OCI-LY3 (cell line): ENCODE measurements around the gene FUT8.
A peak's percentile ranks its signal among the peaks of the same experiment; 100 is the strongest.

Experiments used
- H2AFZ ChIP-seq: fragments of 200-600, 300-600 bp; shearing (Covaris generic); 2 replicates; pipeline ENCODE4 v1.6.0; 2014; ENCODE audit warnings: antibody characterized with exemption, low read depth, low read length
- H3K27ac ChIP-seq: fragments of 200-600, 300-600 bp; sonication (generic); 2 replicates; pipeline ENCODE4 v1.5.1; 2014; ENCODE audit warnings: mild to moderate bottlenecking, low read length, moderate library complexity, mixed read lengths
- H3K27me3 ChIP-seq: fragments of 200-600, 300-600 bp; sonication (generic); 2 replicates; pipeline ENCODE4 v1.6.1; 2014; ENCODE audit warnings: low read depth, low read length, mixed read lengths
- H3K36me3 ChIP-seq: fragments of 200-600, 300-600 bp; sonication (generic); replicated peaks from 2 replicates; pipeline ENCODE3; 2014; ENCODE audit warnings: low read depth, low read length, mixed read lengths
- H3K4me1 ChIP-seq: fragments of 300-600, 200-600 bp; sonication (generic); 2 replicates; pipeline ENCODE4 v1.6.1; 2014; ENCODE audit warnings: low read length, mixed read lengths
- H3K4me2 ChIP-seq: fragments of 200-600, 300-600 bp; sonication (generic); 2 replicates; pipeline ENCODE4 v1.6.1; 2014; ENCODE audit warnings: low read length, mixed read lengths
- H3K4me3 ChIP-seq: fragments of 300-600, 200-600 bp; sonication (generic); 2 replicates; pipeline ENCODE4 v1.5.1; 2014; ENCODE audit warnings: antibody characterized with exemption, mild to moderate bottlenecking, low read length, moderate library complexity
- H3K79me2 ChIP-seq: fragments of 300-600, 200-600 bp; shearing (Covaris generic); 2 replicates; pipeline ENCODE4 v1.6.1; 2014; ENCODE audit warnings: mild to moderate bottlenecking, low read length, mixed read lengths
- H3K9ac ChIP-seq: fragments of 300-600, 200-600 bp; shearing (Covaris generic); 2 replicates; pipeline ENCODE4 v1.6.0; 2014; ENCODE audit warnings: mild to moderate bottlenecking, low read length, moderate library complexity
- H3K9me3 ChIP-seq: fragments of 200-600, 300-600 bp; shearing (Covaris generic); 2 replicates; pipeline ENCODE4 v1.6.1; 2014; ENCODE audit warnings: low read length, mixed read lengths; ENCODE audit not compliant: insufficient read depth
- H4K20me1 ChIP-seq: fragments of 200-600, 300-600 bp; sonication (generic); 2 replicates; pipeline ENCODE4 v1.6.1; 2016; ENCODE audit warnings: low read length, mixed read lengths; ENCODE audit not compliant: insufficient read depth
- EZH2phosphoT487 ChIP-seq: fragments of 200-600 bp; shearing (Covaris generic); IDR thresholded peaks from 2 replicates; pipeline ENCODE4 v1.6.1; 2018; ENCODE audit warnings: antibody characterized with exemption, mixed run types, low read depth
- TF ChIP-seq, protein P1 (sequence below): fragments of 200-600, 300-600 bp; sonication (generic); IDR thresholded peaks from 2 replicates; pipeline ENCODE4 v1.5.1; 2014; ENCODE audit warnings: antibody characterized with exemption, low read length, low read depth

FUT8 gene

DNA sequence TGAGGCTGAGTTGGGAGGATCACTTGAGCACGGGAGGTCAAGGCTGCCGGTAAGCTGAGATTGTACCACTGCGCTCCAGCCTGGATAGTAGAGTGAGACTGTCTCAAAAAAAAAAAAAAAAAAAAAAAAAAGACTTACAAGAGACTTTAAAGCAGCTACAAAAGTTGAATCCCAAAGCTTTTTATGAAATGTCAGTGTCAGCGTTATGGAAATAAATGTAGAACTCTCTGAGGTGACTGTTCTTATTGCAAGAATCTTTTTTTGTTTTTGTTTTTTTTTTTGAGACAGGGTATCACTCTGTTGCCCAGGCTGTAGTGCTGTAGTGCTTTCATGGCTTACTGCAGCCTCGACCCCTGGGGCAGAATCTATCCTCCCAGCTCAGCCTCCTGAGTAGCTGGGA, 17.2 kb downstream of the FUT8 start:
- no peak overlapping the region for H2AFZ ChIP-seq
- no peak overlapping the region for H3K4me2 ChIP-seq
- H4K20me1 ChIP-seq = no peaks in the 10 kb centered on the region
- H3K9ac ChIP-seq = no peak overlapping the region
- H3K4me1 ChIP-seq = peaks cover 18% of the 10 kb centered on the region
- no peaks in the 10 kb centered on the region for H3K9me3 ChIP-seq
- TF ChIP-seq, protein P1, sequence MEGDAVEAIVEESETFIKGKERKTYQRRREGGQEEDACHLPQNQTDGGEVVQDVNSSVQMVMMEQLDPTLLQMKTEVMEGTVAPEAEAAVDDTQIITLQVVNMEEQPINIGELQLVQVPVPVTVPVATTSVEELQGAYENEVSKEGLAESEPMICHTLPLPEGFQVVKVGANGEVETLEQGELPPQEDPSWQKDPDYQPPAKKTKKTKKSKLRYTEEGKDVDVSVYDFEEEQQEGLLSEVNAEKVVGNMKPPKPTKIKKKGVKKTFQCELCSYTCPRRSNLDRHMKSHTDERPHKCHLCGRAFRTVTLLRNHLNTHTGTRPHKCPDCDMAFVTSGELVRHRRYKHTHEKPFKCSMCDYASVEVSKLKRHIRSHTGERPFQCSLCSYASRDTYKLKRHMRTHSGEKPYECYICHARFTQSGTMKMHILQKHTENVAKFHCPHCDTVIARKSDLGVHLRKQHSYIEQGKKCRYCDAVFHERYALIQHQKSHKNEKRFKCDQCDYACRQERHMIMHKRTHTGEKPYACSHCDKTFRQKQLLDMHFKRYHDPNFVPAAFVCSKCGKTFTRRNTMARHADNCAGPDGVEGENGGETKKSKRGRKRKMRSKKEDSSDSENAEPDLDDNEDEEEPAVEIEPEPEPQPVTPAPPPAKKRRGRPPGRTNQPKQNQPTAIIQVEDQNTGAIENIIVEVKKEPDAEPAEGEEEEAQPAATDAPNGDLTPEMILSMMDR = no peak
- no peak for TF ChIP-seq EZH2phosphoT487
- H3K36me3 ChIP-seq = no peaks in the 10 kb centered on the region
- no peak overlapping the region for H3K27ac ChIP-seq
- H3K4me3 ChIP-seq = no peak overlapping the region
- no peaks in the 10 kb centered on the region for H3K79me2 ChIP-seq
- no peaks in the 10 kb centered on the region for H3K27me3 ChIP-seq

DNA sequence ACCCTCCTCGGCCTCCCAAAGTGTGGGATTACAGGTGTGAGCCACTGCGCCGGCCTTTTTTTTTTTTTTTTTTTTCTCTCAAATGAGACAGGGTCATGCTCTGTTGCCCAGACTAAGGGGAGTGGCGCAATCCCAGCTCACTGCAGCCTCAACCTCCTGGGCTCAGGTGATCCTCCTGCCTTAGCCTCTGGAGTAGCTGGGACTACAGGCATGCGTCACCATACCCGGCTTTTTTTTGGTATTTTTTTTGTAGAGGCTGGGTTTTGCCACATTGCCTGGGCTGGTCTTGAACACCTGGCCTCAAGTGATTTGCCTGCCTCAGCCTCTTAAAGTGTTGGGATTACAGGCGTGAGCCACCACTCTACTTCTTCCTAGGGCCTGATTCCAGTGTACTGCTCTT, 18.7 kb downstream of the FUT8 start:
- no peak overlapping the region for H3K4me3 ChIP-seq
- no peaks in the 10 kb centered on the region for H4K20me1 ChIP-seq
- no peak overlapping the region for H3K4me2 ChIP-seq
- no peak overlapping the region for H3K9ac ChIP-seq
- peaks cover 18% of the 10 kb centered on the region for H3K4me1 ChIP-seq
- H3K27me3 ChIP-seq = no peaks in the 10 kb centered on the region
- H3K9me3 ChIP-seq = no peaks in the 10 kb centered on the region
- TF ChIP-seq, protein P1 = no peak
- no peak for TF ChIP-seq EZH2phosphoT487
- no peak overlapping the region for H3K27ac ChIP-seq
- no peak overlapping the region for H2AFZ ChIP-seq
- H3K36me3 ChIP-seq = no peaks in the 10 kb centered on the region
- H3K79me2 ChIP-seq = no peaks in the 10 kb centered on the region

DNA sequence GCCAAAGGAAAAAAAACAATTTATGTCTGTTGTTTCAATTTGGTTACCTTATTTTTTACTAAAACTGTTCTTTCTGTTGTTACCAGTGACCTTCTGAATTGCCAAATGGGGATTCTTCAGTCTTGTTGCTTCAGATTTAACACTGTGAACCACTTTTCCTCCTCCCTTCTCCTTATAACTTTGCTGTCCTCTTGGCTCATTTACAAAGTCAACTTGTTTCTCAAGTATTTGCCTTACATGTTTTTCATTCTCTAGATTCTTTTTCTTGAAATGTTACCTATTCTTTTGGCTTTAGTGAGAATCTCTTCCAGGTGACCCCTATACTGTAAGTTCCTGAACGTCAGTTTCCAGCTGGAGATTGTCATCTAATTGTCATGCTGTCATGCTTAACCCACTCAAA, 19.4 kb downstream of the FUT8 start:
- Histone ChIP-seq H2AFZ (no peak overlapping the region), H3K79me2 (no peaks in the 10 kb centered on the region), H3K9ac (no peak overlapping the region), H3K4me2 (no peak overlapping the region), H3K36me3 (no peaks in the 10 kb centered on the region), H3K27me3 (no peaks in the 10 kb centered on the region), H3K27ac (no peak overlapping the region), H3K4me3 (no peak overlapping the region), H3K4me1 (peaks cover 18% of the 10 kb centered on the region), H3K9me3 (no peaks in the 10 kb centered on the region), H4K20me1 (no peaks in the 10 kb centered on the region)
- TF ChIP-seq EZH2phosphoT487 = no peak
- TF ChIP-seq, protein P1 = no peak

DNA sequence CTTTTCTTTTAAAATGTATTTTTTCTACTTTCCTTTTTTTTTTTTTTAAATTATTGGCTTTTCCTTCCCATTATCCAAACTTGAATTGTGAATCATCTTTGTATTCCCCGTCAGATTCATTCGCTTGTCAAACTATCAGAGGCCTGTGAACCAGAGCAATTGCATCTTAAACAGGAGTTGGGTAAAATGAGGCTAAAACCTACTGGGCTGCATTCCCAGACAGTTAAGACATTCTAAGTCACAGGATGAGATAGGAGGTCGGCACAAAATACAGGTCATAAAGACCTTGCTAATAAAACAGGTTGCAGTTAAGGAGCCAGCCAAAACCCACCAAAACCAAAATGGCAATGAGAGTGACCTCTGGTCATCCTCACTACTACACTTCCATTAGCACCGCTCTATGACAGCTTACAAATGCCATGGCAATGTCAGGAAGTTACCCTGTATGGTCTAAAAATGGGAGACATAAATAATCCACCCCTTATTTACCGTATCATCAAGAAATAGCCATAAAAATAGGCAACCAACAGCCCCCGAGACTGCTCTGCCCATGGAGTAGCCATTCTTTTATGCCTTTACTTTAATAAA, 19.9 kb downstream of the FUT8 start:
- Histone ChIP-seq H4K20me1 (no peaks in the 10 kb centered on the region), H3K27ac (no peak overlapping the region), H3K4me3 (peak overlapping the region; percentile 43), H3K36me3 (no peaks in the 10 kb centered on the region), H3K79me2 (no peaks in the 10 kb centered on the region), H3K9me3 (no peaks in the 10 kb centered on the region), H3K4me1 (peaks cover 18% of the 10 kb centered on the region), H2AFZ (no peak overlapping the region), H3K9ac (no peak overlapping the region), H3K27me3 (no peaks in the 10 kb centered on the region), H3K4me2 (peak overlapping the region; percentile 59)
- TF ChIP-seq, protein P1 = no peak
